MM.1S (cell line): ENCODE measurements around the gene DHRS1.
"Not testable (repeated sequence)": the region's sequence is repeated elsewhere in the genome, so short reads cannot be mapped to it uniquely, and the experiment has no call there.

ENCODE experiments used
- DNase-seq: peaks from one replicate; pipeline ENCODE4 v3.0.0-alpha.2; 2015
- H2AFZ ChIP-seq: fragments of 300-600 bp; sonication (generic); 2 replicates; pipeline ENCODE4 v1.6.0; 2016; ENCODE audit warnings: antibody characterized with exemption, low read length
- H3F3A ChIP-seq: fragments of 300-600 bp; sonication (generic); 2 replicates; pipeline ENCODE4 v1.6.1; 2016; ENCODE audit warnings: mild to moderate bottlenecking, antibody characterized with exemption, low read length, moderate library complexity, mixed read lengths; ENCODE audit not compliant: insufficient read depth
- H3K27ac ChIP-seq: fragments of 300-600 bp; sonication (generic); 2 replicates; pipeline ENCODE4 v1.5.1; 2016; ENCODE audit warnings: mild to moderate bottlenecking, low read length
- H3K27me3 ChIP-seq: fragments of 300-600 bp; sonication (generic); replicated peaks from 2 replicates; pipeline ENCODE4 v1.6.0; 2016; ENCODE audit warnings: low read length; ENCODE audit not compliant: insufficient read depth
- H3K36me3 ChIP-seq: fragments of 300-600 bp; sonication (generic); replicated peaks from 2 replicates; pipeline ENCODE4 v1.6.1; 2016; ENCODE audit warnings: mild to moderate bottlenecking, low read length, mixed read lengths; ENCODE audit not compliant: insufficient read depth
- H3K4me1 ChIP-seq: fragments of 300-600 bp; sonication (generic); 2 replicates; pipeline ENCODE4 v1.6.1; 2016; ENCODE audit warnings: low read length, mixed read lengths
- H3K4me2 ChIP-seq: fragments of 300-600 bp; sonication (generic); 2 replicates; pipeline ENCODE4 v1.6.0; 2016; ENCODE audit warnings: low read depth, low read length
- H3K4me3 ChIP-seq: fragments of 300-600 bp; sonication (generic); 2 replicates; pipeline ENCODE4 v1.5.1; 2016; ENCODE audit warnings: low read length, mixed read lengths
- H3K79me2 ChIP-seq: fragments of 300-600 bp; sonication (generic); 2 replicates; pipeline ENCODE4 v1.6.1; 2016; ENCODE audit warnings: mixed run types, low read length, mixed read lengths
- H3K9ac ChIP-seq: fragments of 300-600 bp; sonication (generic); 2 replicates; pipeline ENCODE4 v1.6.1; 2016; ENCODE audit warnings: low read length, mixed read lengths
- H3K9me2 ChIP-seq: fragments of 300-600 bp; sonication (generic); replicated peaks from 2 replicates; pipeline ENCODE4 v1.6.1; 2016; ENCODE audit warnings: mild to moderate bottlenecking, low read length, mixed read lengths; ENCODE audit not compliant: insufficient read depth
- H3K9me3 ChIP-seq: fragments of 300-600 bp; sonication (generic); replicated peaks from 2 replicates; pipeline ENCODE4 v1.6.1; 2016; ENCODE audit warnings: mild to moderate bottlenecking, low read length, mixed read lengths; ENCODE audit not compliant: insufficient read depth
- H4K20me1 ChIP-seq: fragments of 300-600 bp; sonication (generic); 2 replicates; pipeline ENCODE4 v1.6.1; 2016; ENCODE audit warnings: mild to moderate bottlenecking, low read length, moderate library complexity, mixed read lengths; ENCODE audit not compliant: insufficient read depth
- EZH2 ChIP-seq: fragments of 300-600 bp; sonication (generic); optimal IDR thresholded peaks from 2 replicates; pipeline ENCODE3; 2017; ENCODE audit warnings: low read depth, mild to moderate bottlenecking, antibody characterized with exemption, low read length, mixed read lengths
- EZH2phosphoT487 ChIP-seq: fragments of 300-600 bp; sonication (generic); IDR thresholded peaks from 2 replicates; pipeline ENCODE4 v1.6.1; 2018; ENCODE audit warnings: antibody characterized with exemption, low read length
- TF ChIP-seq, protein P1 (sequence below): fragments of 300-600 bp; sonication (generic); IDR thresholded peaks from 2 replicates; pipeline ENCODE4 v1.5.1; 2016; ENCODE audit warnings: antibody characterized with exemption, low read length, mixed read lengths

Gene DHRS1

DNA sequence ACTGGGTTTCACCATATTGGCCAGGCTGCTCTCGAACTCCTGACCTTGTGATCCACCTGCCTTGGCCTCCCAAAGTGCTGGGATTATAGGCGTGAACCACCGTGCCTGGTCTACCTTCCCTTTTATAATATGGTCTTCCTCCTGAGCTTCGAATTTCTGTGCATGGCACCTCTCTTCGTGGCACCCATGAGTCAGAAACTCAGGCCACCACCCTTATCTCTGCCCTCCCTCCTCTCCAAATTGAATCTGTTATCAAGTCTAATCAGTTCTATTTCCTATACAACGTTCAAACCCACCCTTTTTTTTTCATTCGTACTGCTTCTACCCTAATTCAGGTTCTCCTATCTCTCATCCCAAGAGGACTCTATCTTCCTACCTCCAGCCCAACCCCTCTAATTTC, 52.2 kb downstream of the DHRS1 start:
- H3K9ac ChIP-seq = peak overlapping the region; percentile 62; the same call in 1 of the 2 replicates
- peaks cover 21% of the 10 kb centered on the region; the same call in 1 of the 2 replicates for H3F3A ChIP-seq
- H3K4me2 ChIP-seq = peak overlapping the region; percentile 57; the same call in 1 of the 2 replicates
- H3K79me2 ChIP-seq = no peaks in the 10 kb centered on the region
- H3K27me3 ChIP-seq = no peaks in the 10 kb centered on the region
- H3K27ac ChIP-seq = peak overlapping the region; percentile 84; the same call in 1 of the 2 replicates
- no peak for DNase-seq
- TF ChIP-seq EZH2phosphoT487 = no peak
- TF ChIP-seq, protein P1, sequence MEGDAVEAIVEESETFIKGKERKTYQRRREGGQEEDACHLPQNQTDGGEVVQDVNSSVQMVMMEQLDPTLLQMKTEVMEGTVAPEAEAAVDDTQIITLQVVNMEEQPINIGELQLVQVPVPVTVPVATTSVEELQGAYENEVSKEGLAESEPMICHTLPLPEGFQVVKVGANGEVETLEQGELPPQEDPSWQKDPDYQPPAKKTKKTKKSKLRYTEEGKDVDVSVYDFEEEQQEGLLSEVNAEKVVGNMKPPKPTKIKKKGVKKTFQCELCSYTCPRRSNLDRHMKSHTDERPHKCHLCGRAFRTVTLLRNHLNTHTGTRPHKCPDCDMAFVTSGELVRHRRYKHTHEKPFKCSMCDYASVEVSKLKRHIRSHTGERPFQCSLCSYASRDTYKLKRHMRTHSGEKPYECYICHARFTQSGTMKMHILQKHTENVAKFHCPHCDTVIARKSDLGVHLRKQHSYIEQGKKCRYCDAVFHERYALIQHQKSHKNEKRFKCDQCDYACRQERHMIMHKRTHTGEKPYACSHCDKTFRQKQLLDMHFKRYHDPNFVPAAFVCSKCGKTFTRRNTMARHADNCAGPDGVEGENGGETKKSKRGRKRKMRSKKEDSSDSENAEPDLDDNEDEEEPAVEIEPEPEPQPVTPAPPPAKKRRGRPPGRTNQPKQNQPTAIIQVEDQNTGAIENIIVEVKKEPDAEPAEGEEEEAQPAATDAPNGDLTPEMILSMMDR = no peak
- TF ChIP-seq EZH2 = no peak
- H3K4me1 ChIP-seq = peaks cover 6% of the 10 kb centered on the region; the same call in 1 of the 2 replicates
- H3K4me3 ChIP-seq = no peak overlapping the region
- H4K20me1 ChIP-seq = no peaks in the 10 kb centered on the region
- H3K9me3 ChIP-seq = no peaks in the 10 kb centered on the region
- no peaks in the 10 kb centered on the region for H3K36me3 ChIP-seq
- H3K9me2 ChIP-seq = no peaks in the 10 kb centered on the region
- H2AFZ ChIP-seq = no peak overlapping the region

DNA sequence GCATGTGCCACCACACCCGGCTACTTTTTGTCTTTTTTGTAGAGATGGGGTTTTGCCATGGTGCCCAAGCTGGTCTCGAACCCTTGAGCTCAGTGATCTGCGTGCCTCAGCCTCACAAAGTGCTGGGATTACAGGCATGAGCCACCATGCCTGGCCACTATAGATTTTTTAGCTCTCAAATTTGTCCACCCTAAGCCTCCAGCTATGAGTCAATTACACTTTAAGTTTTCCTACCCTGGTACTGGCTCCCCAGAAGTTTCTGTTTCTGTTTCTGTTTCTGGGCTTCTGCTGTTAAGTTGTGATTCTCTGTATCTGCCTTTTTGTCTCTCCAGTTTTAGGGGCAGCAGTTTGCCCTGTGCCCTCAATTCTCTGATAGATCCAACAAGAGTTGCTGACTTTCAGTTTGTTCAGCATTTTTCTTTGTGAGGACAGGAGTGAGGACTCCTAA, 52.8 kb downstream of the DHRS1 start:
- Histone ChIP-seq H3K4me1 (peaks cover 6% of the 10 kb centered on the region; the same call in 1 of the 2 replicates), H3K9me2 (no peaks in the 10 kb centered on the region), H3K27ac (peak overlapping the region; percentile 84), H3K36me3 (no peaks in the 10 kb centered on the region), H4K20me1 (no peaks in the 10 kb centered on the region), H3K9me3 (no peaks in the 10 kb centered on the region), H3K79me2 (peaks cover 3% of the 10 kb centered on the region; the same call in 1 of the 2 replicates), H3K27me3 (no peaks in the 10 kb centered on the region), H3K9ac (peak overlapping the region; percentile 62), H3K4me3 (peak overlapping the region; percentile 25; the same call in 1 of the 2 replicates), H3K4me2 (peak overlapping the region; percentile 57; the same call in 1 of the 2 replicates), H3F3A (peaks cover 21% of the 10 kb centered on the region; the same call in 1 of the 2 replicates), H2AFZ (no peak overlapping the region)
- DNase-seq = peak; percentile 70
- TF ChIP-seq, protein P1 = no peak
- TF ChIP-seq EZH2phosphoT487 (no peak), EZH2 (no peak)

DNA sequence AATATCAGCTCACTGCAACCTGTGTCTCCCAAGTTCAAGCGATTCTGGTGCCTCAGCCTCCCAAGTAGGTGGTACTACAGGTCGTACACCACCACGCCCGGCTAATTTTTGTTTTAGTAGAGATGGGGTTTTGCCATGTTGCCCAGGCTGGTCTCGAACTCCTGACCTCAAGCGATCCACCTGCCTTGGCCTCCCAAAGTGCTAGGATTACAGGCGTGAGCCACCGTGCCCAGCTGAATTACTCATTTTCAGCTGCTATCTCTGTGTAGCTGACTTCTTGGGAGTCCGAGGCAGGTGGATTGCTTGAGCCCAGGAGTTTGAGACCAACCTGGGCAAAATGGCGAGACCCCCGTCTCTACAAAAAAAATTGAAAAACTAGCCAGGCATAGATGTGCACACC, 54.2 kb downstream of the DHRS1 start:
- peaks cover 21% of the 10 kb centered on the region; the same call in 1 of the 2 replicates for H3F3A ChIP-seq
- not testable (repeated sequence) for H3K36me3 ChIP-seq, H3K9me3 ChIP-seq, H2AFZ ChIP-seq, H4K20me1 ChIP-seq, H3K27me3 ChIP-seq, H3K4me2 ChIP-seq, H3K9me2 ChIP-seq, H3K9ac ChIP-seq, H3K27ac ChIP-seq, DNase-seq, H3K4me1 ChIP-seq, H3K4me3 ChIP-seq
- peaks cover 15% of the 10 kb centered on the region for H3K79me2 ChIP-seq

DNA sequence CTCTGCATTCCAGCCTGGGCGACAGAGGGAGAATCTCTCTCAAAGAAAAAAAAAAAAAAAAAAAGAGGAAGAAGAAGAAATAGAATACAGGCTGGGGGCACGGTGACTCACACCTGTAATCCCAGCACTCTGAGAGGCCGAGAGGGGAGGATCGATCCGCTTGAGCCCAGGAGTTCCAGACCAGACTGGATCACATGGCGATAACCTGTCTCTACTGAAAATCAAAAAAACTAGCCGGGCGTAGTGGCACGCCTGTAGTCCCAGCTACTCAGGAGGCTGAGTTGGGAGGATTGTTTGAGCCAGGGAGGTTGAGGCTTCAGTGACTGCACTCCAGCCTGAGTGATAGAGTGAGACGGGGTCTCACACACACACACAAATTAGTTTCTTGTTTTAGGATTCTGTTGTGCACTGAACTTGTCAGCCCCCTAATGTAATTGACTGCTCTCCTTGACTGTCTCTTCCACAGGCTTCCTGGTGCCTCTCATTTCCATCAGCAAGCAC, 56.2 kb downstream of the DHRS1 start:
- peak; percentile 9 for DNase-seq
- Histone ChIP-seq H3K79me2 (peaks cover 22% of the 10 kb centered on the region), H3K4me1 (peaks cover 11% of the 10 kb centered on the region; the same call in 1 of the 2 replicates), H3K4me3 (peak overlapping the region; percentile 84), H3K9me3 (no peaks in the 10 kb centered on the region), H3K27ac (peak overlapping the region; percentile 97; the same call in 1 of the 2 replicates), H4K20me1 (no peaks in the 10 kb centered on the region), H2AFZ (peak overlapping the region; percentile 48; the same call in 1 of the 2 replicates), H3K27me3 (no peaks in the 10 kb centered on the region), H3K4me2 (peak overlapping the region; percentile 57), H3K36me3 (no peaks in the 10 kb centered on the region), H3K9ac (peak overlapping the region; percentile 88; the same call in 1 of the 2 replicates), H3K9me2 (no peaks in the 10 kb centered on the region), H3F3A (peaks cover 21% of the 10 kb centered on the region; the same call in 1 of the 2 replicates)
- TF ChIP-seq EZH2phosphoT487 (no peak), EZH2 (no peak)
- TF ChIP-seq, protein P1 = no peak
